ENCODE results near the gene TNNI3. TPM values are rescaled to one million over a fixed set of nuclear protein-coding genes. Genes with fewer than 3 reads are reported as not detected.
A peak's percentile ranks its signal among the peaks of the same experiment; 100 is the strongest.

TNNI3 gene
- polyA plus RNA-seq, 1 experiment = 0.21 TPM

- Histone ChIP-seq H3K4me3 (ENCODE audit: low read depth, low read length) (no peak overlapping the region), H3K27ac (ENCODE audit: low read depth, low read length) (no peak overlapping the region), H3K27me3 (ENCODE audit: control insufficient read depth, insufficient read depth, low read length) (peaks cover 33% of the 10 kb centered on the region), H3K9me3 (ENCODE audit: control insufficient read depth, insufficient read depth, low read length) (peaks cover 16% of the 10 kb centered on the region; the same call in 1 of the 2 replicates)
- ChIA-PET POLR2A (no interaction called here), CTCF (interaction anchor here (0.8 to 2.4 kb wide), 7 partner anchors 9 to 464 kb away, joined by 3 to 44 read pairs (median 3); partner anchors contain the start of gene ZNF784)
- TF ChIP-seq CTCF (IDR thresholded peaks at IDR 0.05; ENCODE audit: low read depth, low read length) = no peak
- DNase-seq (ENCODE audit: low read depth, low spot score) = no peak
Measured at GRCh38 chr19:55160986-55161365, 3.4 kb upstream of the TNNI3 start.

GRCh38 chr19:55160128-55160985 lies 2.8 kb upstream of the TNNI3 start:
- peak; percentile 85 for TF ChIP-seq CTCF (IDR thresholded peaks at IDR 0.05; ENCODE audit: low read depth, low read length)
- ChIA-PET POLR2A (interaction anchor here (0.7 kb wide), 1 partner anchor 13 kb away, joined by 3 read pairs; no protein-coding TSS in a partner anchor), CTCF (interaction anchor here (0.8 to 2.4 kb wide), 12 partner anchors 9 to 464 kb away, joined by 3 to 44 read pairs (median 4); partner anchors contain the start of gene ZNF784)
- no peak overlapping the region for H3K27ac ChIP-seq (ENCODE audit: low read depth, low read length)
- no peak for DNase-seq (ENCODE audit: low read depth, low spot score)
- H3K9me3 ChIP-seq (ENCODE audit: control insufficient read depth, insufficient read depth, low read length) = peaks cover 17% of the 10 kb centered on the region; the same call in 1 of the 2 replicates
- peaks cover 34% of the 10 kb centered on the region for H3K27me3 ChIP-seq (ENCODE audit: control insufficient read depth, insufficient read depth, low read length)
- H3K4me3 ChIP-seq (ENCODE audit: low read depth, low read length) = no peak overlapping the region

GRCh38 chr19:55158848-55159749 lies 1.6 kb upstream of the TNNI3 start:
- Histone ChIP-seq H3K4me3 (ENCODE audit: low read depth, low read length) (no peak overlapping the region), H3K27me3 (ENCODE audit: control insufficient read depth, insufficient read depth, low read length) (peaks cover 36% of the 10 kb centered on the region), H3K9me3 (ENCODE audit: control insufficient read depth, insufficient read depth, low read length) (peaks cover 17% of the 10 kb centered on the region; the same call in 1 of the 2 replicates), H3K27ac (ENCODE audit: low read depth, low read length) (no peak overlapping the region)
- POLR2A ChIA-PET = interaction anchor here (0.7 kb wide), 1 partner anchor 100 kb away, joined by 3 read pairs; the partner anchor contains the start of gene PPP6R1
- no peak for TF ChIP-seq CTCF (IDR thresholded peaks at IDR 0.05; ENCODE audit: low read depth, low read length)
- DNase-seq (ENCODE audit: low read depth, low spot score) = no peak
- CTCF ChIA-PET = interaction anchor here (0.6 to 2.4 kb wide), 9 partner anchors 8 to 1159 kb away, joined by 3 to 44 read pairs (median 5); no protein-coding TSS in a partner anchor

- Histone ChIP-seq H3K9me3 (ENCODE audit: control insufficient read depth, insufficient read depth, low read length) (peaks cover 17% of the 10 kb centered on the region; the same call in 1 of the 2 replicates), H3K27ac (ENCODE audit: low read depth, low read length) (no peak overlapping the region), H3K27me3 (ENCODE audit: control insufficient read depth, insufficient read depth, low read length) (peaks cover 36% of the 10 kb centered on the region), H3K4me3 (ENCODE audit: low read depth, low read length) (no peak overlapping the region)
- TF ChIP-seq CTCF (IDR thresholded peaks at IDR 0.05; ENCODE audit: low read depth, low read length) = no peak
- POLR2A ChIA-PET = interaction anchor here (0.8 kb wide), 1 partner anchor 210 kb away, joined by 3 read pairs; no protein-coding TSS in a partner anchor
- DNase-seq (ENCODE audit: low read depth, low spot score) = no peak
- CTCF ChIA-PET = no interaction called here
Measured at GRCh38 chr19:55158423-55158822, 891 bp upstream of the TNNI3 start.

All from AG04450 (cell line).